CD4-positive, alpha-beta T cell treated with Interleukin-10 for 1 hour (primary cell): Measurements from ENCODE around the gene SFT2D2.
A peak's percentile ranks its signal among the peaks of the same experiment; 100 is the strongest.
"Not testable (repeated sequence)": the region's sequence is repeated elsewhere in the genome, so short reads cannot be mapped to it uniquely, and the experiment has no call there.

Experiments used
- DNase-seq: peaks from one replicate; pipeline ENCODE4 v3.0.0-alpha.2; 2020

The SFT2D2 gene

GRCh38 chr1:168225476-168226190, at the start of gene SFT2D2:
SFT2D2 (plus strand) TSS chr1:168226004; CDS start chr1:168226080, 76 bp downstream.
- peak; percentile 77 for DNase-seq

- DNase-seq = no peak
These were observed 47.6 kb upstream of the SFT2D2 start for GRCh38 chr1:168178227-168178637.

- peak; percentile 95 for DNase-seq
These were observed 47.0 kb upstream of the SFT2D2 start, which contains the start of gene TIPRL for GRCh38 chr1:168178638-168179437. TIPRL (plus strand) TSS chr1:168178962; CDS start chr1:168179078, 116 bp downstream.

GRCh38 chr1:168179438-168180147, 46.2 kb upstream of the SFT2D2 start:
- DNase-seq = peak; percentile 13

GRCh38 chr1:168180148-168180524, 45.7 kb upstream of the SFT2D2 start:
- no peak for DNase-seq

GRCh38 chr1:168181063-168181720, 44.6 kb upstream of the SFT2D2 start:
- not testable (repeated sequence) for DNase-seq

- DNase-seq = no peak
These were observed 38.6 kb upstream of the SFT2D2 start for GRCh38 chr1:168187177-168187576.

GRCh38 chr1:168190403-168190802, 35.4 kb upstream of the SFT2D2 start:
- DNase-seq = no peak

GRCh38 chr1:168195199-168196135, 30.3 kb upstream of the SFT2D2 start:
- no peak for DNase-seq

- DNase-seq = no peak
These were observed 26.7 kb upstream of the SFT2D2 start for GRCh38 chr1:168199056-168199455.

GRCh38 chr1:168202941-168203654, 22.7 kb upstream of the SFT2D2 start:
- DNase-seq = no peak

- DNase-seq = no peak
These were observed 19.7 kb upstream of the SFT2D2 start for GRCh38 chr1:168206111-168206510.

- DNase-seq = not testable (repeated sequence)
These were observed 18.1 kb upstream of the SFT2D2 start for GRCh38 chr1:168207673-168208072.

GRCh38 chr1:168210312-168210711, 15.5 kb upstream of the SFT2D2 start:
- no peak for DNase-seq

GRCh38 chr1:168213349-168213748, 12.5 kb upstream of the SFT2D2 start:
- no peak for DNase-seq

- DNase-seq = no peak
These were observed 9.6 kb upstream of the SFT2D2 start for GRCh38 chr1:168216171-168216570.

- no peak for DNase-seq
These were observed 8.1 kb upstream of the SFT2D2 start for GRCh38 chr1:168217664-168218063.

GRCh38 chr1:168218658-168219057, 7.1 kb upstream of the SFT2D2 start:
- no peak for DNase-seq

- no peak for DNase-seq
These were observed 5.3 kb upstream of the SFT2D2 start for GRCh38 chr1:168220470-168220871.

- no peak for DNase-seq
These were observed 4.5 kb upstream of the SFT2D2 start for GRCh38 chr1:168221275-168221674.

- no peak for DNase-seq
These were observed 2.5 kb upstream of the SFT2D2 start for GRCh38 chr1:168223261-168223660.
